Glutamatergic neuron (in vitro differentiated cells): ENCODE measurements around the gene SNX3. TPM values are rescaled to one million over a fixed set of nuclear protein-coding genes. Genes with fewer than 3 reads are reported as not detected.

Experiments
- DNase-seq: peaks from one replicate; pipeline ENCODE4 v3.0.0; 2022
- H3K27ac Mint-ChIP-seq: one replicate; pipeline ENCODE4 v1.8.0; 2020; ENCODE audit warnings: mild to moderate bottlenecking, mixed read lengths, inconsistent platforms; ENCODE audit not compliant: unreplicated experiment
- H3K27me3 Mint-ChIP-seq: one replicate; pipeline ENCODE4 v1.8.0; 2020; ENCODE audit warnings: mild to moderate bottlenecking, moderate library complexity, mixed read lengths, inconsistent platforms; ENCODE audit not compliant: unreplicated experiment
- H3K36me3 Mint-ChIP-seq: one replicate; pipeline ENCODE4 v1.8.0; 2020; ENCODE audit warnings: mild to moderate bottlenecking, mixed read lengths, inconsistent platforms; ENCODE audit not compliant: unreplicated experiment
- H3K4me1 Mint-ChIP-seq: one replicate; pipeline ENCODE4 v1.8.0; 2020; ENCODE audit warnings: mild to moderate bottlenecking, low read depth, mixed read lengths, inconsistent platforms; ENCODE audit not compliant: unreplicated experiment
- H3K4me3 Mint-ChIP-seq: one replicate; pipeline ENCODE4 v1.8.0; 2020; ENCODE audit warnings: mild to moderate bottlenecking, mixed read lengths, inconsistent platforms; ENCODE audit not compliant: unreplicated experiment
- H3K9me3 Mint-ChIP-seq: one replicate; pipeline ENCODE4 v1.8.0; 2020; ENCODE audit warnings: mild to moderate bottlenecking, moderate library complexity, mixed read lengths, inconsistent platforms; ENCODE audit not compliant: unreplicated experiment
- total RNA-seq: library from RNA; stranded (reverse); fragmentation: NEBNext Ultra II Directional; extraction: Animal tissue kit (Norgen Biotek cat#: 25700); gene quantifications from one replicate; pipeline ENCODE4 v1.2.1, GENCODE V29; 2021; ENCODE audit not compliant: unreplicated experiment
- TF ChIP-seq, protein P1 (sequence below): fragments of 200-600 bp; sonication (generic); IDR thresholded peaks from one replicate; pipeline ENCODE4 v1.5.0; 2021; ENCODE audit not compliant: partially characterized antibody, unreplicated experiment

The SNX3 gene
- total RNA-seq, 1 donor from 2014 or later, result 66.2 TPM

DNA sequence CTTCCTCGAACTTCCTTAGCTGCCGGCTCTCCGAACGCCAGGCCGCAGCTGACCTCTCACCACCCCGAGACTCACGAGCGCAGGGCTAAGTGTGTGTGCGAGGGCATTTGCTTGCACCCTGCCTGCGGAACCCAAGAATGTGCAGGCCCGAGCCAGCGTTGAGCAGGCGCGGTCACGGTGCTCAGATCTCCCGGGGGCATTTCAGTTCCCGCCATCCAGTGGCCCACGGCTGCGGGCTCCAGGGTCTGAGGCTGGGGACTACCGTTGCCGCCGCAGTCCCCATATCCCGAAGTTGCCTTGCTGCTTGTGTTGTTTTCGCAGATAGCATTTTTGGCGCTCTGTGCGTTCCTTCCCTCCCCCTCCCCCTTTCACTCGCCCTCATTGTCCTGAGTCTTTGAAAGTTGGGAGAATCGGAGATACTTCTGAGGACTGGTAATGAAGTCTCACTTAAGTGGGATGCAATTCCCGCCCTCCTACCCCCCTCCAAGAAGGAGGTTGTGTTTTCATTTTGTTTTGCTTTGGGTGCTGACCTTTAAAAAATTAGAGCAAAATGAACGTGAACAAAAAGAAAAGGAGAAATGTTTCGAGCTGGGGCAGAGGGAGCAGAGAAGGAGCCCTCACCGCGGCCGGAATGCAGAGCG is 93.3 kb downstream of the SNX3 start:
- Mint-ChIP-seq H3K4me1 (peaks cover 21% of the 10 kb centered on the region), H3K27ac (no peak overlapping the region), H3K9me3 (peaks cover 12% of the 10 kb centered on the region), H3K4me3 (peak overlapping the region; percentile 30), H3K27me3 (peaks cover 46% of the 10 kb centered on the region), H3K36me3 (no peaks in the 10 kb centered on the region)
- DNase-seq, result no peak
- TF ChIP-seq, protein P1, sequence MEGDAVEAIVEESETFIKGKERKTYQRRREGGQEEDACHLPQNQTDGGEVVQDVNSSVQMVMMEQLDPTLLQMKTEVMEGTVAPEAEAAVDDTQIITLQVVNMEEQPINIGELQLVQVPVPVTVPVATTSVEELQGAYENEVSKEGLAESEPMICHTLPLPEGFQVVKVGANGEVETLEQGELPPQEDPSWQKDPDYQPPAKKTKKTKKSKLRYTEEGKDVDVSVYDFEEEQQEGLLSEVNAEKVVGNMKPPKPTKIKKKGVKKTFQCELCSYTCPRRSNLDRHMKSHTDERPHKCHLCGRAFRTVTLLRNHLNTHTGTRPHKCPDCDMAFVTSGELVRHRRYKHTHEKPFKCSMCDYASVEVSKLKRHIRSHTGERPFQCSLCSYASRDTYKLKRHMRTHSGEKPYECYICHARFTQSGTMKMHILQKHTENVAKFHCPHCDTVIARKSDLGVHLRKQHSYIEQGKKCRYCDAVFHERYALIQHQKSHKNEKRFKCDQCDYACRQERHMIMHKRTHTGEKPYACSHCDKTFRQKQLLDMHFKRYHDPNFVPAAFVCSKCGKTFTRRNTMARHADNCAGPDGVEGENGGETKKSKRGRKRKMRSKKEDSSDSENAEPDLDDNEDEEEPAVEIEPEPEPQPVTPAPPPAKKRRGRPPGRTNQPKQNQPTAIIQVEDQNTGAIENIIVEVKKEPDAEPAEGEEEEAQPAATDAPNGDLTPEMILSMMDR, result no peak

DNA sequence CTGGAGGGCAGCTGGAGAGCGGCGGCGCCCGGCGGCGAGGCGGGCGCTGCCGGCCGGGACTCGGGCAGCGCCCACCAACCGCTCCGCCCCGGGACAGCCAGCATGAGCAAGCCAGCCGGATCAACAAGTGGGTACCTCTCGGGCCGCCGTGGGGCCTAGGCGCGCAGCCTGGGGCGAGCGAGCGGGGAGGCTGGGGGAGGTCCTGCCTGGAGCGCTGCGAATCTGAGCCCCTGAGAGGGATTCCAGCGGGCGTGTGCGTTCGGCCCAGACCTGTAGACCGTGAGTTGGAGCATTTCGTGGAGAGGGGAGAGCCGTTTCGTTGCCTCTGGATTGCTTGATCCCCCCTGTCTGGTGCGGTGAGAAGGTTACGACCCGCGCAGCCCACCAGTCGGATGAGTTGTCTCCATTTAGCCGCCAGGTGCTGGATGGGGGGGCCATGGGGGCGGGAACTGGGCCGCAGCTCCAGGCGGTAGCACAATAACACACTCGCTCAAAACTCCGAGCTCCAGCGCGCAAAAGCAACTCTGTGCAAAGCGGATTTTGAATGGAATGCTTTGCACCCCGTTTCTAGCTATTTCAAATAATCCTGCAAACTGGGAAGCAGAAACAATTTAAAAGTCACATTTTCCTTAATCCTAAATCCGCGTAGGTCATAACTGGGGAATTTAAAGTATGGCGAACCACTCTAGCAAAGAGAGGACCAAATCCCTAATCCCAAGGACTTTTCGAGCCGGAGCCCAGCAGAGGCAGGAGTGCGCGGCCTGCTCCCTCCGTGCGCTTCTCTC is 94.0 kb downstream of the SNX3 start:
- Mint-ChIP-seq H3K36me3 (no peaks in the 10 kb centered on the region), H3K4me3 (peak overlapping the region; percentile 30), H3K27ac (no peak overlapping the region), H3K4me1 (peaks cover 21% of the 10 kb centered on the region), H3K9me3 (peaks cover 12% of the 10 kb centered on the region), H3K27me3 (peaks cover 49% of the 10 kb centered on the region)
- TF ChIP-seq, protein P1, result no peak
- DNase-seq, result no peak

DNA sequence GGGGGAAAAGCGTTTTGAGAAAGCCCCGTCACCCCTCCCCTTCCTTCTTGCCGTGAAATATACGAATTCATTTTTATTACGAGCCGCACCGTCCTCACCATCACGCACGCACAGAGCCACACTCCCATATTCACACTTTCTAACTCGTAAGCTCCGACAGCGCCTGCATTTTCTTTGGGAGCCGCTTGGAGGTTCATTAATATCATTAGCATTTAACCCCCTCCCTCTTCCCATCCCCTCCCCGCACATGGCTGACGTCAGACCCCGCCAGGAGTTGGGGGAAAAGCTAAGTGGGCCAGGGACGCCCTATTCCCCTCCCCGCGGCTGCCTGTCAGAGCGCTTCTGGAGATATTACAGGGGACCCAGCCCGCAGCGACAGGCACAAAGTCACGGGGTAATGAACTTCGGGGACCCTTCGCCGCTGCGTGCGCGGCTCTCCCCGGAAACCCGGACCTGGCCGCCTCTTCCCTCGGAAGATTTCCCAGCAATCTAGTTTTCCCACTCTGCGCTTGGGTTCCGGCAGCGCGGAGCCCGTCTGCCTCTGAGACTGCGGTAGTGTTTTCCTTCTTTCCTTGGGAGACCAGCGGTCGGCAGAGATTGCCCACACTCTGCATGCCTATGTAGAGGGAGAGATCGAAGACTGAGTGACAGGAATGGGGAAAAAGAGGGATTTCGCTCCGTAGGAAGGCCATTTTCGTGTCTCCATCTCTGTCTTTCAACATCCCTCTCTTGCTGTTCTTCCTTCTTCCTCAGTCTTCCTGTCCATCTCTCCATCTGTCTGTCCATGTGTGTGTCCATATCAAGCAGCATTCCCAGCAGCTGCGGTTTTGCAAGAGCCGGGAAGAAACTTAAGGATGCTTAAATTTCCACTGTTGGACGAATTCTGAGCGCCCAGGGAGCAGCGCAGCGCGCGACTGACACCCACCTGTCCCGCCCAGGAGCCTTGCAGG is 94.9 kb downstream of the SNX3 start, which contains the start of gene NR2E1:
NR2E1 (plus strand) TSS at position 309 of the 950 bp plus-strand sequence. CDS start 744 bp downstream, outside the sequence.
- peaks cover 12% of the 10 kb centered on the region for H3K9me3 Mint-ChIP-seq
- H3K4me1 Mint-ChIP-seq, result peaks cover 21% of the 10 kb centered on the region
- no peak for DNase-seq
- TF ChIP-seq, protein P1, result peak; percentile 13
- peak within 1 kb of the TSS; percentile 75 for H3K4me3 Mint-ChIP-seq
- H3K27me3 Mint-ChIP-seq, result peaks cover 48% of the 10 kb centered on the region
- H3K27ac Mint-ChIP-seq, result peak within 1 kb of the TSS; percentile 15
- H3K36me3 Mint-ChIP-seq, result no peaks in the 10 kb centered on the region

DNA sequence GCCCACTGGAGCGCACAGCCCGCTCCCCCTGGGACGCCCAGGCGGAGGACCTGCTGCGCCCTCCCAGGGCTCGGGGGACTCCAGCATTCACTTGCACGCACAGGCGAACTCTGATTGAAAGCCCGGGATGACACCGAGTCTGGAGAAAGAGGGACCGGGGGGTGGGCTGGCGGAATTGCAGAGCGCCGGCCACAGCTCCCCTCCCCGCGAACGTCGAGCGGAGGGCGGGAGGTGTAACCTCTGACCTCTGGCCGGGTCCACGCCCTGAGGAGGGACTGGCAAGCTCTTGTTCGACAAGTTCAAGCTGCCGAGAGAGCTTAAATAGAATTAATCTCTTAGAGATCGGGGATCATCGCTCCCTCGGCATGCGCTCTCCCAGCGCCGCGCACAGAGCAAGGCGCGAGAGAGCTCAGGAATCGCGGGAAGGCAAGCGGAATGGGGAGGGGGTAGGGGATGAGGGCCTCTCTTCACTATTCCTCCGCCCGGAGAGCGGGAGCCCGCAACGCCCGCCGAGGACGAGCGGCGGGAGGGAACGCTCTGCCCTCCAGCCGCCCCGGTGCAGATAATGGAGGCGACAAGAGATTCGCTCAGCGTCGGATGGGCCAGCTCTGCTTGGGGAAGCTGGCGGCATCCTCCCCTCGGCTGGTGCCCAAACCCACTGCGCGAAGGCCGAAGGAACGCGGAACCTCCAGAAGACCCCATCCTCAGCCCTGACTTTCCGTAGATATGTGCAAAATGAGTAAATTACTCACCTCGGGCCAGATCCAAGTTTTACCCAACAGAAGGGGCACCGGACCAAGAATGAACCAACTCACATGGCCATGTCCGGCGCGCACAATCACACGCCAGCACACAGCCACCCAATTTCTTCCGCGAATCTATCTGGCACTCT is 95.8 kb downstream of the SNX3 start:
- H3K27me3 Mint-ChIP-seq, result peaks cover 48% of the 10 kb centered on the region
- peak overlapping the region; percentile 75 for H3K4me3 Mint-ChIP-seq
- peaks cover 12% of the 10 kb centered on the region for H3K9me3 Mint-ChIP-seq
- no peak for DNase-seq
- TF ChIP-seq, protein P1, result no peak
- no peak overlapping the region for H3K27ac Mint-ChIP-seq
- H3K36me3 Mint-ChIP-seq, result no peaks in the 10 kb centered on the region
- peaks cover 21% of the 10 kb centered on the region for H3K4me1 Mint-ChIP-seq
